Smooth muscle cell (in vitro differentiated cells): Measurements from ENCODE around the gene GLI1. TPM values are rescaled to one million over a fixed set of nuclear protein-coding genes. Genes with fewer than 3 reads are reported as not detected.

ENCODE experiments used
- DNase-seq: peaks from one replicate; lab custom pipeline; 2025; ENCODE audit not compliant: unreplicated experiment; lab: John Stamatoyannopoulos, UW
- H2AFZ ChIP-seq: fragments of 200-600 bp; sonication (generic); 2 replicates; pipeline ENCODE4 v1.6.0; 2016; ENCODE audit warnings: antibody characterized with exemption, low read depth, mild to moderate bottlenecking
- H3F3A ChIP-seq: fragments of 200-600 bp; sonication (generic); 2 replicates; pipeline ENCODE4 v1.6.0; 2017; ENCODE audit warnings: antibody characterized with exemption, low read depth
- H3K27ac ChIP-seq: fragments of 200-600 bp; sonication (generic); 2 replicates; pipeline ENCODE4 v1.5.1; 2016; ENCODE audit warnings: low read depth, mild to moderate bottlenecking
- H3K27me3 ChIP-seq: fragments of 200-600 bp; sonication (generic); 2 replicates; pipeline ENCODE4 v1.6.1; 2016; ENCODE audit warnings: low read depth, mild to moderate bottlenecking
- H3K36me3 ChIP-seq: fragments of 200-600 bp; sonication (generic); 2 replicates; pipeline ENCODE4 v1.5.1; 2016; ENCODE audit warnings: low read depth
- H3K4me1 ChIP-seq: fragments of 200-600 bp; sonication (generic); 2 replicates; pipeline ENCODE4 v1.5.1; 2016; ENCODE audit warnings: low read depth
- H3K4me2 ChIP-seq: fragments of 200-600 bp; sonication (generic); 2 replicates; pipeline ENCODE4 v1.6.0; 2016; ENCODE audit warnings: mild to moderate bottlenecking
- H3K4me3 ChIP-seq: fragments of 200-600 bp; sonication (generic); 2 replicates; pipeline ENCODE4 v1.5.1; 2016; ENCODE audit warnings: mild to moderate bottlenecking
- H3K79me2 ChIP-seq: fragments of 200-600 bp; sonication (generic); 2 replicates; pipeline ENCODE4 v1.6.0; 2016; ENCODE audit warnings: low read depth, mild to moderate bottlenecking
- H3K9ac ChIP-seq: fragments of 200-600 bp; sonication (generic); 2 replicates; pipeline ENCODE4 v1.6.0; 2016; ENCODE audit warnings: low read depth
- H3K9me3 ChIP-seq: fragments of 200-600 bp; sonication (generic); replicated peaks from 2 replicates; pipeline ENCODE4 v1.5.1; 2016; ENCODE audit warnings: low read depth
- H4K20me1 ChIP-seq: fragments of 200-600 bp; sonication (generic); 2 replicates; pipeline ENCODE4 v1.6.0; 2016; ENCODE audit warnings: low read depth
- CTCF ChIP-seq: fragments of 200-600 bp; sonication (generic); IDR thresholded peaks from 2 replicates; pipeline ENCODE4 v1.5.1; 2017; ENCODE audit warnings: borderline replicate concordance, mild to moderate bottlenecking, antibody characterized with exemption; ENCODE audit not compliant: insufficient read depth, poor library complexity, severe bottlenecking
- WGBS: methylation state at CpG from one replicate; pipeline ENCODE4 v1.1.7; 2016; ENCODE audit warnings: low lambda C conversion rate; 5-methylcytosine and 5-hydroxymethylcytosine counted together
- polyA plus RNA-seq: library from polyadenylated mRNA; unstranded; fragments of >200 nt; fragmentation: Nextera tagmentation; extraction: Ambion mirVana; gene quantifications from 2 replicates; pipeline ENCODE4 v1.2.1, GENCODE V29; 2016
- total RNA-seq: library from RNA; depleted of rRNA; stranded (reverse); fragments of >200 nt; gene quantifications from 2 replicates; pipeline ENCODE4 v1.2.3, GENCODE V29; 2014

GLI1 gene
- total and polyA plus RNA-seq, 2 experiments from 2014 or later: 0.50 to 1.4 TPM

GRCh38 chr12:57465747-57466505 lies 6.3 kb downstream of the GLI1 start:
- Histone ChIP-seq H3F3A (peaks cover under 1% of the 10 kb centered on the region), H3K79me2 (no peaks in the 10 kb centered on the region), H3K4me1 (peaks cover under 1% of the 10 kb centered on the region), H3K4me3 (no peak overlapping the region), H3K4me2 (no peak overlapping the region), H2AFZ (no peak overlapping the region), H4K20me1 (no peaks in the 10 kb centered on the region), H3K9ac (no peak overlapping the region), H3K36me3 (no peaks in the 10 kb centered on the region), H3K27me3 (no peaks in the 10 kb centered on the region), H3K27ac (no peak overlapping the region), H3K9me3 (no peaks in the 10 kb centered on the region)
- TF ChIP-seq CTCF: no peak
- WGBS: 84% methylated on average over 14 of the region's 14 CpGs
- no peak for DNase-seq

- TF ChIP-seq CTCF: no peak
- Histone ChIP-seq H3K9ac (no peak overlapping the region), H3K36me3 (no peaks in the 10 kb centered on the region), H3K27ac (no peak overlapping the region), H4K20me1 (no peaks in the 10 kb centered on the region), H3K9me3 (no peaks in the 10 kb centered on the region), H3F3A (no peaks in the 10 kb centered on the region), H3K79me2 (no peaks in the 10 kb centered on the region), H3K4me1 (no peaks in the 10 kb centered on the region), H2AFZ (no peak overlapping the region), H3K27me3 (peaks cover 12% of the 10 kb centered on the region), H3K4me2 (no peak overlapping the region), H3K4me3 (no peak overlapping the region)
- DNase-seq: no peak
- WGBS: 94% methylated on average over 12 of the region's 12 CpGs
These were observed 7.8 kb downstream of the GLI1 start for GRCh38 chr12:57467212-57467874.

GRCh38 chr12:57467915-57468314 lies 8.3 kb downstream of the GLI1 start:
- TF ChIP-seq CTCF: no peak

More at GRCh38 chr12:57467915-57468314, 8.3 kb downstream of the GLI1 start:
- H2AFZ ChIP-seq: no peak overlapping the region
- H3K9me3 ChIP-seq: no peaks in the 10 kb centered on the region
- H3K9ac ChIP-seq: no peak overlapping the region
- H3K4me3 ChIP-seq: no peak overlapping the region
- no peak overlapping the region for H3K27ac ChIP-seq
- H3F3A ChIP-seq: no peaks in the 10 kb centered on the region
- DNase-seq: no peak
- H3K4me2 ChIP-seq: no peak overlapping the region
- H3K79me2 ChIP-seq: no peaks in the 10 kb centered on the region
- no peaks in the 10 kb centered on the region for H4K20me1 ChIP-seq
- WGBS: 87% methylated on average over 11 of the region's 11 CpGs
- no peaks in the 10 kb centered on the region for H3K36me3 ChIP-seq
- H3K27me3 ChIP-seq: peaks cover 17% of the 10 kb centered on the region
- H3K4me1 ChIP-seq: no peaks in the 10 kb centered on the region
